ENCODE data around the gene PLIN4.

DNA sequence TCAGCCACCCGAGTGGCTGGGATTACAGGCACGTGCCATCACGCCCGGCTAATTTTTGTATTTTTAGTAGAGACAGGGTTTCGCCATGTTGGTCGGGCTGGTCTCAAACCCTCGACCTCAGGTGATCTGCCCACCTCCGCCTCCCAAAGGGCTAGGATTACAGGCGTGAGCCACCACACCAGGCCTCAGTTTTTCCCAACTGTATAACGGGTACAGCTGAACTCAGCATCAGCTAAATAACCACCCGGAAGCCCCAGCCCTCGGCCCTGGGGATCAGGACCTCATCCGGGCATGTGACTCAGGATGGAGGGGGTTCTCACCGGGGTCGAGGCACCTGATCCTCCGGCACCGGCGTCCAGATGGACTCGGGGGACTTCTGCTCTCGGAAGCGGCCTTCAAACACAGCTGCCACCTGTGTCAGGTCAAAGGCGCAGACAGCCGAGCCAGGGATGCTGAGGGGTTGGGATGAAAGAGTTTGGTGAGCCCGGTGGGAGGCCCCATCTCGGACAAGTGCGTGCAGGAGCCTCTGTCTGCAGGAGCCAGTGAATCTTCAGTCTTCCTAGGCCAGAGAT is 32.3 kb upstream of the PLIN4 start:
- TF ChIP-seq, protein P1, sequence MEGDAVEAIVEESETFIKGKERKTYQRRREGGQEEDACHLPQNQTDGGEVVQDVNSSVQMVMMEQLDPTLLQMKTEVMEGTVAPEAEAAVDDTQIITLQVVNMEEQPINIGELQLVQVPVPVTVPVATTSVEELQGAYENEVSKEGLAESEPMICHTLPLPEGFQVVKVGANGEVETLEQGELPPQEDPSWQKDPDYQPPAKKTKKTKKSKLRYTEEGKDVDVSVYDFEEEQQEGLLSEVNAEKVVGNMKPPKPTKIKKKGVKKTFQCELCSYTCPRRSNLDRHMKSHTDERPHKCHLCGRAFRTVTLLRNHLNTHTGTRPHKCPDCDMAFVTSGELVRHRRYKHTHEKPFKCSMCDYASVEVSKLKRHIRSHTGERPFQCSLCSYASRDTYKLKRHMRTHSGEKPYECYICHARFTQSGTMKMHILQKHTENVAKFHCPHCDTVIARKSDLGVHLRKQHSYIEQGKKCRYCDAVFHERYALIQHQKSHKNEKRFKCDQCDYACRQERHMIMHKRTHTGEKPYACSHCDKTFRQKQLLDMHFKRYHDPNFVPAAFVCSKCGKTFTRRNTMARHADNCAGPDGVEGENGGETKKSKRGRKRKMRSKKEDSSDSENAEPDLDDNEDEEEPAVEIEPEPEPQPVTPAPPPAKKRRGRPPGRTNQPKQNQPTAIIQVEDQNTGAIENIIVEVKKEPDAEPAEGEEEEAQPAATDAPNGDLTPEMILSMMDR (IDR thresholded peaks at IDR 0.05) = no peak
- TF ChIP-seq POLR2A (IDR thresholded peaks at IDR 0.05) = no peak
